ENCODE data around the gene NDUFS5. TPM values are rescaled to one million over a fixed set of nuclear protein-coding genes. Genes with fewer than 3 reads are reported as not detected.
A peak's percentile ranks its signal among the peaks of the same experiment; 100 is the strongest.
"Not testable (repeated sequence)": the region's sequence is repeated elsewhere in the genome, so short reads cannot be mapped to it uniquely, and the experiment has no call there.

The NDUFS5 gene
- polyA plus RNA-seq, 6 donors from 2014 or later: 232 to 288 (median 258) TPM

GRCh38 chr1:39051956-39052355 is 25.8 kb downstream of the NDUFS5 start:
- DNase-seq (no peak), ATAC-seq (ENCODE audit: low read depth in 2 of 2) (no peak)
- Mint-ChIP-seq H3K9me3 (no peaks in the 10 kb centered on the region), H3K27ac (no peak overlapping the region), H3K4me1 (peaks cover 4 to 18% (median 6%) of the 10 kb centered on the region in 3 donors), H3K36me3 (no peaks in the 10 kb centered on the region), H3K4me3 (no peak overlapping the region), H3K27me3 (no peaks in the 10 kb centered on the region)

- H3K27me3 Mint-ChIP-seq; H3K36me3 Mint-ChIP-seq; ATAC-seq (ENCODE audit: low read depth in 2 of 2); H3K9me3 Mint-ChIP-seq; H3K4me3 Mint-ChIP-seq; DNase-seq: not testable (repeated sequence)
- peaks cover 4 to 15% (median 6%) of the 10 kb centered on the region in 3 donors for H3K4me1 Mint-ChIP-seq
- H3K27ac Mint-ChIP-seq: peak overlapping the region in 1 of 6 donors; percentile 64
Measured at GRCh38 chr1:39055213-39055710, 29.1 kb downstream of the NDUFS5 start.

DNA sequence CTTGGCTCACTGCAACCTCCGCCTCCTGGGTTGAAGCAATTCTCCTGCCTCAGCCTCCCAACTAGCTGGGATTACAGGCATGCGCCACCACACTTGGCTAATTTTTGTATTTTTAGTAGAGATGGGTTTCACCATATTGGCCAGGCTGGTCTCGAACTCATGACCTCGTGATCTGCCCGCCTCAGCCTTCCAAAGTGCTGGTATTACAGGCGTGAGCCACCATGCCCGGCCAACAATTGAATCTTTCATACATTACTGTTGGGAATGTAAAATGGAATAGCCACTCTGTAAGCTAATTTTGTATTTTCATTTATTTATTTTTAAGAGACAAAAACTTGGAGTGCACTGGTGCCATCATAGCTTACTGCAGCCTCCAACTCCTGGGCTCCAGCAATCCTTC is 35.4 kb downstream of the NDUFS5 start:
- H3K9me3 Mint-ChIP-seq; ATAC-seq (ENCODE audit: low read depth in 2 of 2); H3K27me3 Mint-ChIP-seq; H3K27ac Mint-ChIP-seq; H3K4me1 Mint-ChIP-seq; H3K36me3 Mint-ChIP-seq; DNase-seq; H3K4me3 Mint-ChIP-seq: not testable (repeated sequence)

DNA sequence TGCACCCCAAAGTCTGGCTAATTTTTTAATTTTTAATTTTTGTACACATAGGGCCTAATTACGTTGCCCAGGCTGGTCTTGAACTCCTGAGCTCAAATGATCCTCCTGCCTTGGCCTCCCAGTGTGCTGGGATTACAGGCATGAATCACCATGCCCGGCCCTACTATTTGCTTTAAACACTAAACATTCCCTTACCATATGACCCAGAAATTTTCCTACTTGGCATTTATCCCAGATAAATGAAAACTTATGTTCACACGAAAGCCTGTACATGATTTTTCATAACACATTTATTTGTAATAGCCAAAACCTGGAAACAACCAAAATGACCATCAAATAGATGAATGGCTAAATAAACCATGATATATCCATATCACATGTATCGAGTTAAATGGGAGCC is 35.8 kb downstream of the NDUFS5 start:
- DNase-seq: no peak
- H3K27me3 Mint-ChIP-seq: no peaks in the 10 kb centered on the region
- no peaks in the 10 kb centered on the region for H3K4me1 Mint-ChIP-seq
- H3K9me3 Mint-ChIP-seq: no peaks in the 10 kb centered on the region
- ATAC-seq (ENCODE audit: low read depth in 2 of 2): no peak
- no peaks in the 10 kb centered on the region for H3K36me3 Mint-ChIP-seq
- no peak overlapping the region for H3K27ac Mint-ChIP-seq
- H3K4me3 Mint-ChIP-seq: no peak overlapping the region

DNA sequence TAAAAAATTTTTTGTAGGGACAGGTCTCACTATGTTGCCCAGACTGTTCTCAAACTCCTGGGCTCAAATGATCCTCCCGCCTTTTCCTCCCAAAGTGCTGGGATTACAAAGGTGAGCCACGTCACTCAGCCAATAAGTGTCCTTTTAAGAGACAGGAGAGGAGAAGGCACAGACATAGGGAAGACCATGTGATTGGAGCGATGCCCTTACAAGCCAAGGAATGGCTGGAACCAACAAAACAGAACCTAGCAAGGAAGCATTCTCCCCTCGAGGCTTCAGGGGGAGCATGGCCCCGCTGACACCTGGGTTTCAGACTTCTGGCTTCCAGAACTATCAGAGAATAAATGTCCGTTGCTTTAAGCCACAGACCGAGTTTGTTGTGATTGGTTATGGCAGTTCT is 37.0 kb downstream of the NDUFS5 start:
- DNase-seq: no peak
- no peak for ATAC-seq (ENCODE audit: low read depth in 2 of 2)
- Mint-ChIP-seq H3K36me3 (no peaks in the 10 kb centered on the region), H3K4me1 (no peaks in the 10 kb centered on the region), H3K4me3 (no peak overlapping the region), H3K27ac (no peak overlapping the region), H3K27me3 (no peaks in the 10 kb centered on the region), H3K9me3 (no peaks in the 10 kb centered on the region)

- Mint-ChIP-seq H3K9me3 (no peaks in the 10 kb centered on the region), H3K27ac (peak overlapping the region in 1 of 6 donors; percentile 23), H3K4me3 (no peak overlapping the region), H3K36me3 (no peaks in the 10 kb centered on the region), H3K27me3 (no peaks in the 10 kb centered on the region), H3K4me1 (no peaks in the 10 kb centered on the region)
- DNase-seq (no peak), ATAC-seq (ENCODE audit: low read depth in 2 of 2) (no peak)
Measured at GRCh38 chr1:39063775-39064174, 37.6 kb downstream of the NDUFS5 start.

GRCh38 chr1:39065542-39065941 is 39.4 kb downstream of the NDUFS5 start:
- DNase-seq (no peak), ATAC-seq (ENCODE audit: low read depth in 2 of 2) (no peak)
- no peaks in the 10 kb centered on the region for H3K4me1 Mint-ChIP-seq
- no peaks in the 10 kb centered on the region for H3K27me3 Mint-ChIP-seq
- peaks cover 0 to 4% (median 2%) of the 10 kb centered on the region in 7 donors for H3K9me3 Mint-ChIP-seq
- H3K36me3 Mint-ChIP-seq: peaks cover 0 to 7% of the 10 kb centered on the region in 2 donors
- H3K27ac Mint-ChIP-seq: no peak overlapping the region
- H3K4me3 Mint-ChIP-seq: no peak overlapping the region

GRCh38 chr1:39068227-39068626 is 42.1 kb downstream of the NDUFS5 start:
- not testable (repeated sequence) for H3K27me3 Mint-ChIP-seq; H3K4me1 Mint-ChIP-seq; DNase-seq; H3K4me3 Mint-ChIP-seq; ATAC-seq (ENCODE audit: low read depth in 2 of 2); H3K36me3 Mint-ChIP-seq
- peak overlapping the region in 1 of 6 donors; percentile 21 for H3K27ac Mint-ChIP-seq
- H3K9me3 Mint-ChIP-seq: peaks cover 1 to 13% (median 7%) of the 10 kb centered on the region in 7 donors

DNA sequence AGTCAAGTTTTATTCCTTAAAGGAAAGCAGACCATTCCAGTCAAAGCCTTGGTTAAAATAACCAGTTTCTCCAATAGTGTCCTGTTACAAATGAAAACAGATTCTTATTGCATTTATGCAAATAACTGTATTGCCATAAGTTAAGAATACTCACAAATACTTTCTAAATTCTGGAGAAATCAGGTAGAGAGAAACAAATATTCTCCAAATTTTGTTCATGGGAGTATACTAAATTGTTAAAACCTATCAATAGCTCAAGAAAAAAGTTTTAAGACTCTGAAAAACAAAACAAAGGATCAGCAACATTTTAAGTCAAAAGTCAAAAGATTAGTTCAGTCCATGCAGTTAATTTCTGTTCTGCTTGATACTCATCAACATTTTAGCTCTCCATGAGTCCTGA is 45.4 kb downstream of the NDUFS5 start:
- H3K9me3 Mint-ChIP-seq: peaks cover 1 to 13% (median 7%) of the 10 kb centered on the region in 7 donors
- not testable (repeated sequence) for H3K4me3 Mint-ChIP-seq; H3K27me3 Mint-ChIP-seq; H3K36me3 Mint-ChIP-seq; H3K27ac Mint-ChIP-seq; H3K4me1 Mint-ChIP-seq; DNase-seq; ATAC-seq (ENCODE audit: low read depth in 2 of 2)

DNA sequence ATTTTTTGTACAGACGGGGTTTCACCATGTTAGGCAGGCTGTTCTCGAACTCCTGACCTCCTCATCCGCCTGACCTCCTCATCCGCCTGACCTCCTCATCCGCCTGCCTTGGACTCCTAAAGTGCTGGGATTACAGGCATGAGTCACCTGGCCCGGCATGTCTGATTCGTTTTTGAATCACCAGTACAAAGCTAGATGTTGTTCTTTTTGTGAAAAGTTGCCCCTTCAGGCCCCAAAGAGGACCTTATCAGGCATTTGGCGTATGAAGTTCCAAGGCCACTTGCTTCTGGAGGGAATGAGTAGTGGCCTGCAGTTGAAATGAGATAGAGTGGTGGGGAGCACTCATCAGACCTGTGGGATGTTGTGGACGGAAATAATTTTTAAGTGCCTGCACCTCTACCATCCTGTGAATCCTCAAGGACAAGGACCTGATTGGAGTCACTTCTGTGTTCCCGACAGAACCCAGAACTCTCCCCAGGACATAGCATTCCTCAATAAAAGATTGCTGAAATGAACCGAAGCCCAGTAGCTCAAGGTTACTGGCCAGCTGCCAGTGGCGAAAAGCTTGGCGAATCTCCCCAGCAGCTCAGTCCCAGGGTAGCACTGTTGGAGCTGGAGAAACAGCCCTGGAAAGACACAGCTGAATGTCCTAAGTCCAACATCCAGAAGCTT is 50.1 kb downstream of the NDUFS5 start:
- Mint-ChIP-seq H3K36me3 (peaks cover 0 to 8% of the 10 kb centered on the region in 2 donors), H3K4me1 (peaks cover 6 to 7% (median 7%) of the 10 kb centered on the region in 3 donors), H3K27me3 (peaks cover 8 to 17% (median 13%) of the 10 kb centered on the region in 3 donors), H3K27ac (no peak overlapping the region), H3K9me3 (peaks cover 0 to 9% (median 5%) of the 10 kb centered on the region in 7 donors), H3K4me3 (no peak overlapping the region)
- ATAC-seq (ENCODE audit: low read depth in 2 of 2) (no peak), DNase-seq (no peak)

DNA sequence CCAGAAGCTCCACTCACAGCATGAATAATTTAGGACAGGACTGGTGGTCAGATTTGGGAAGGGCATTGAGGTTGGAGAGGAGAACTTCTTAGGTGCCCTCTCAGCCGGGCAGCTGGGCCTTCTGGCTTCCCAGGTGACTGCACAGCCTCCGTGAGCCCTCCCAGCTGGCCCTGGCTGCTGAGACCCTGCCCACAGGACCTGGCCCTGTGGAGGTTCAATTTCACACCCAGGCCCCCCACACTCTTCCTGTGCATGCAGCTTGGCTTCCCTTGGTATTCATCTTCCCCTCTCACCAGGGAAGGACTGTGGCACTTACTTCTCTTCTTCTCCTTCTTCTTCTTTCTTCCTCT is 50.6 kb downstream of the NDUFS5 start:
- H3K36me3 Mint-ChIP-seq: peaks cover 0 to 8% of the 10 kb centered on the region in 2 donors
- no peak for ATAC-seq (ENCODE audit: low read depth in 2 of 2)
- H3K27ac Mint-ChIP-seq: no peak overlapping the region

GRCh38 chr1:39080269-39080826 is 54.2 kb downstream of the NDUFS5 start:
- H3K27ac Mint-ChIP-seq: no peak overlapping the region

More for the DNA sequence above, 50.6 kb downstream of the NDUFS5 start:
- Mint-ChIP-seq H3K4me3 (no peak overlapping the region), H3K4me1 (peaks cover 6 to 7% (median 7%) of the 10 kb centered on the region in 3 donors), H3K9me3 (peaks cover 0 to 4% (median 1%) of the 10 kb centered on the region in 7 donors), H3K27me3 (peaks cover 8 to 17% (median 13%) of the 10 kb centered on the region in 3 donors)
- DNase-seq: no peak

GRCh38 chr1:39080831-39081270 is 54.7 kb downstream of the NDUFS5 start:
- Mint-ChIP-seq H3K27ac (no peak overlapping the region), H3K4me1 (peaks cover 12 to 16% (median 15%) of the 10 kb centered on the region in 3 donors), H3K36me3 (peaks cover 0 to 8% of the 10 kb centered on the region in 2 donors), H3K9me3 (no peaks in the 10 kb centered on the region), H3K4me3 (peak overlapping the region; percentile 18 to 90 (median 82)), H3K27me3 (peaks cover 25 to 44% (median 29%) of the 10 kb centered on the region in 3 donors)
- DNase-seq: no peak
- peak; percentile 5 to 9 for ATAC-seq (ENCODE audit: low read depth in 2 of 2)

More at GRCh38 chr1:39080269-39080826, 54.2 kb downstream of the NDUFS5 start:
- peaks cover 0 to 8% of the 10 kb centered on the region in 2 donors for H3K36me3 Mint-ChIP-seq
- ATAC-seq (ENCODE audit: low read depth in 2 of 2) (no peak), DNase-seq (no peak)
- peaks cover 12 to 15% (median 14%) of the 10 kb centered on the region in 3 donors for H3K4me1 Mint-ChIP-seq
- H3K27me3 Mint-ChIP-seq: peaks cover 25 to 44% (median 29%) of the 10 kb centered on the region in 3 donors
- no peaks in the 10 kb centered on the region for H3K9me3 Mint-ChIP-seq
- peak overlapping the region; percentile 18 to 90 (median 82) for H3K4me3 Mint-ChIP-seq

Measured in naive B cell (primary cell).